ENCODE results near the gene PPP3R1.
A peak's percentile ranks its signal among the peaks of the same experiment; 100 is the strongest.
"Not testable (repeated sequence)": the region's sequence is repeated elsewhere in the genome, so short reads cannot be mapped to it uniquely, and the experiment has no call there.

The PPP3R1 gene

DNA sequence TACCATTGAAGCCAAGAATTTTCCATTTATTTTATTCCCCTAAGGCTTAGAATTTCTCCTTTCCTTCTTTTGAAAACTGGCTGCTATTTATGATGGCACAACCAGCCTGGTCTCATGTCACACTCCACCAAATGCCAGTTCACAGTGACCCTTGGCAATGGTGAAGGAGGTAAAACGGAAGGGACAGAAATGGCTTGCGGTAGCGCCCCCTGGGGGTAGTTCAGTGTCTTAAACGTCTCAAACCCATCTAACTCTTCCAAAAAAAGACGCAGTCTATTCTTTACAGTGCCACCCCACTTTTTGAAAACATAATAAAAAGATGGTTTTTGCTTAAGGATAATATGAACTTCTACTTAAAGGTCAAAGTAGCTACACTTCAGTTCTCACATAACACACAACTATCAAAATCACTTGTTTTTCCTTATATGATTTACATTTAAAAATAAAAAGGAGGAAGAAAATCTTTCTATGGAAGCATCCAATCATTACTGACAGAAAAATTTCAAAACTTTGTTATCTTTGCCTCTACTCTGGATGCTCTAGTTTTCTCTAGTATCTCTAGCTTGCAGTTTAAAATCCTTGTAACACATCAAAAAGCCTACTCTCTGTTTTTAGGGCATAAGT is 66.7 kb downstream of the PPP3R1 start:
- no peak for DNase-seq

DNA sequence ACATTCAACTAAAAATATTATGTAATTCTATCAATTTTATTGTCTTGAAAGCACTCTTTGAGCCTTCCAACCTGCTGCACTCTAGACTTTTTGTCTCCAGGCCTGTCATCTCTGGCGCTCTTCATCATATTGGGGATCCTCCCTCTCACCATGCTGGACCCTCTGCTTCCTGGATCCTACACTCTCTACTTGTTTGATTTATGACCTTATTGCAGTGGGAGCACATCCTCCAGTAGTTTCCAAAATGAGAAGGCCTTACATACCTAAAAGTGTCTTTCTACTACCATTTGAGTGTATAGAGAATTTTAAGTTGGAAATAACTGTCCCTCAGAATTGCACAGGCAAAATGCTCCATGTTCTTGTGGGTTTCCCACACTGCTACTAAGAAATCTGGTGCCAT is 69.4 kb downstream of the PPP3R1 start:
- DNase-seq = no peak

DNA sequence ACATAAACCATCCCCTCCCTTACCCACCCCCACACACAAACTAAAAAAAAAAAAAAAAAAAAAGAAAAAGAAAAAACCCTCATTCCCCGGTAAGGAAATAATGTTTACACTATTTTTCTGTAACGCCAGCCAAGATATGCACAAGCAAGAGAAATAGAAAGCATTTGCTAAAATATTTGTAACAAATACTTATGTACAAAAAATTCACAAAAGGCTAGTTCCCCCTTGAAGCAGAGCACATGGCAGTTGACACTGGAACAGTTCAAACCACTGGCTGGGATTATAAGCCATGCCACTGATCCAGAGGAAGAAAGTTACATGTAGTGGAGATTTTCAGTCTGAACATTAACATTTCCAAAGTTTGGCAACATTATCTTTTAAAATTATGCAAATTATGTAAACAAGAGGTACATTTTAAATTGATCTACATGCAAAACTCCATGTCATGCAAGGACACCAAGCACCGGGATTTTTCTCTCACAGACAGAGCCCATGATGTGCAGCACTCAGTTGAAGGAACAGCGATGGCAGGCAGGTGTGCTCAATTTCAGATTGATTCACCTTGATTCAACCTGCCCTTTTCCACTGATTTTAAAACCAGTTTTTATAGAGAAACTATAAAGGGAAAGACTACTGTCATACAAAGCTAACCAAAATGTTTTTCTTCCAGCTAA is 73.2 kb downstream of the PPP3R1 start:
- DNase-seq = no peak

DNA sequence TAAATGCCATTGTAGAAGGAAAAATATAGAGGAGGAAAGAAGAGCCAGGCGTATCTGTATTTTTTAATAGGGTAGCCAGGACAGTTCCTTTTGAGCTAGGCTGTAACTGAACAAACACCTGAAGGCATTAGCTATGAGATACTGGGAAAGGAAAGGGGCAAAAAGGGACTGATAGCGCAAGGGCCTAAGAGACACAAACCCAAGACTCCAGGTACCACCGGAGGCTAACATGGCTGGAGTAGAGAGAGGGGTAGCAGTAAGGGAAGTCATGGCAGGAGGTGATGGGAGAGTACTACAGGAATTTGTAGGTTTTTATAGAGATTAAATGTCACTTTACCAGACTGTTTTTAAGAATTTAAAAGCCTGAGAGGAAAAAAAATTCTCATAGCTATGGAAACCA is 73.9 kb downstream of the PPP3R1 start:
- no peak for DNase-seq

DNA sequence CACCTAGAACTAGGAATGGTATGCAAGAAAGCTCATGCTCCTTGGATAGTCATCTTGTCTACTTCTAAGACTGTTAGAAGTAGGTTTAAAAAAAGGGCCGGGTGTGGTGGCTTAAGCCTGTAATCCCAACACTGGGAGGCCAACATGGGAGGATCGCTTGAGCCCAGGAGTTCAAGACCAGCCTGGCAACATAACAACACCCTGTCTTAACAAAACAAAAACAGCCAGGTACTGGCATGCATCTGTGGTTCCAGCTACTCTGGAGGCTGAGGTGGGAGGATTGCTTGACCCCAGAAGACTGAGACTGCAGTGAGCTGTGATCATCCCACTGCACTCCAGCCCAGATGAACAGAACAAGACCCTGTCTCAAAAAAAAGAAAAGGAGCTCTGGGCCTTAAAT is 74.8 kb downstream of the PPP3R1 start:
- no peak for DNase-seq

DNA sequence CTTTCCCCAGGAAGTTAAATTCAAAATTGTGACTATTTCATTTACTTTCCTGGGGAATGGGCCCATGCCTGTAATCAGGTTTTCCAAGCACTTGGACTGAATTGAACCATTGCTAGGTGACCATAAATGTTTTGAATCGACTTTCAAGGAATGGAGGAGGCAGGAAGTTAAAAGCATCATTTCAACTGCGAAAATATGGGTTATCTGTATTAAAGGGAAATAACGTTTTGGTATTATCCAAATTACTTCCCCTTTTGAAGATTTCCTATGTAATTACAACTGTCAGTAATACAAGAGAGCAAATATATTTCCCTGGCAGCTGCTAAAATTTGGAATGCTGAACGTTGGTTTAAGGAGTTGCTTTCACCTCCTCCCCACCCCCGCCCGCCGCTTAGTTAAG is 75.7 kb downstream of the PPP3R1 start:
- no peak for DNase-seq

DNA sequence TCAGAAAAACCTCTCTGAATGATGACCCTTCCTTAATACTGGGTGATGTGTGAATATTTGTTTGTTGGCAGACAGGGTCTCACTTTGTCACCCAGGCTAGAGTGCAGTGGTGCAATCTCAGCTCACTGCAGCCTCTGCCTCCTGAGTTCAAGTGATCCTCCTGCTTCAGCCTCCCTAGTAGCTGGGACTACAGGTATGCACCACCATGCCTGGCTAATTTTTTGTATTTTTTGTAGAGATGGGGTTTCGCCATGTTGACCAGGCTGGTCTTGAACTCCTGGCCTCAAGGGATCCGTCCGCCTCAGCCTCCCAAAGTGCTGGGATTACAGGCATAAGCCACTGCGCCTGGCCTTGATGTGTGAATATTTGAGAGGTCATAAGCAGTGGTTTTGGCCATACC is 77.1 kb downstream of the PPP3R1 start:
- DNase-seq = not testable (repeated sequence)

DNA sequence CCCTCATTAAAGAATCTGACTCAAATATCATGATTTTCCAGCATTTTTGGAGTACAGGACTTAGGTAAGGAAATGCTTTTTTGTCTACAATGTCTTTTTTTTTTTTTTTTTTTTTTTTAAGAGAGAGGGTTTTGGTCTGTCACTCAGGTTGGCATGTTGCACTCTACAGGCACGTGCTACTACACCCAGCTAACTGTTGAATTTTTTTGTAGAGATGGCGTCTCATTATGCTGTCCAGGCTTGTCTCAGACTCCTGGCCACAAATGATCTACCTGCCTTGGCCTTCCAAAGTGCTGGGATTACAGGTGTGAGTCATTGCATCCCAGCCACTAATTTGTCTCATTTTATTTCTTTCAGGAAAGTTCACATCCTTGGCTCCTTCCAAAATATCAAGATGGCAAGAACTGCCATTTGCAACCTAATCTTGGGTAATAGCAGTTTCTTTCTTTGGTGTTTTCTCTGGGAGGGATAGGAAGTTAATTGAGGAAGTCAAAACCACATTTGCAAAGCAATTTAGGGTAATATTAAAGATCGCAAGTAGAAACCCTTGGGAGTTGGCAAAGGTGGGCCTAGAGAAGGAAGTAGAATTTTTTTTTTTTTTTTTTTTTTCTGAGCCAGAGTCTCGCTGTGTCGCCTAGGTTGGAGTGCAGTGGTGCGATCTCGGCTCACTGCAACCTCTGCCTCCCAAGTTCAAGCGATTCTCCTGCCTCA is 79.2 kb downstream of the PPP3R1 start:
- no peak for DNase-seq

DNA sequence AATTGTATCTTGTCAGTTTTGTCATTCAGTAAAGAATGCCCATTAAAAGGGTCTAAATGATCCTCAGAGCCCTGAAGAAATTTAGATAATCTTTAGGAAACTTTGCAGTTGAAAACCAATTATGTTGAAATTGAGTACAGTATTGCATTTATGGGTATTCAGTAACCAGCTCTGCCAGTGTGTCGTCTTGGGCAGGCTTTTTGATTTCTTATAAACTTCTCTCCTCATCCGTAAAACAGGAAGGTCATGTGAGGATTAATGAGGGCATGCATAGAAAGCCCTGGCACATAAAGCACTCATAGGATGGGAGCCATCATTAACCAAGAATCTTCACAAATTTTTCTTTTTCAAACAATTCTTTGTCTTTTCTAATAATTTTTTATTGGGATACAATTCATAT is 79.8 kb downstream of the PPP3R1 start:
- DNase-seq = no peak

DNA sequence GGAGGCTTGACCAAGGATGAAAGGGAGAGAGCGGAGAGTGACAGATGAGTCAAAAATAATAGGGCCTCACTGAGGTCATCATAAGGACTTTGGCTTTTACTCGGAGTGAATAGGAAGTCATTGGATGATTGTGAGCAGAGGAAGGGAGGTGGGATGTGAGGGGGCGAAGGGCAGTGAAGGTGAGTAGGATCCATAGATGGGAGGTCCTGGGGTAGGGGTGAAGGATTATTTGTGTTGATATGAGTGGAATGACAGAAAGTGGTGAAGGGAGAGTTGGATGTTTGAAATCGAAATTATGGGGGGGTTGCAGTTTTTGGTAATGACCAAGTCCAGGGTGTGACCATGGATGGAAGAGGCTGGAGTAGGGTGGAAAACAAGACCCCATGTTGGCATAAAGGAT is 80.6 kb downstream of the PPP3R1 start:
- no peak for DNase-seq

DNA sequence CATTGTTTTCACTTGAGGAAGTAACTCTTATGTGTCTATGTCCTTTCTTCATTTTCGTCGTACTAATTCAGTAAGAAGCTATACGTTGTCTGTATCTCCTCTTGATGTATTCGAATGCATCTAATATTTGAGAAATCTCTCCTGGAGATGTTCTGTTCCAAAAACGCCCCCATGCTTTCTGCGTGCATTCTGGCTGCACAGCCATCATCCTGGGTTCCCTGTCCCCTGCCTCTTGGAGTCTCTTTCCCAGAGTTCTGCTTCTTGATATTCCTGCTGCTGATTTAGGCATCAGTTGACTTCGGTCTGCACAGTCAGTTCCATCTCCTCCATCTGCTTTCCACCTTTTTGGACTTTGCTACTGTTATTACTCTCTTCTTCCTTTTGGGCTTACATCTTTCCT is 81.2 kb downstream of the PPP3R1 start:
- no peak for DNase-seq

DNA sequence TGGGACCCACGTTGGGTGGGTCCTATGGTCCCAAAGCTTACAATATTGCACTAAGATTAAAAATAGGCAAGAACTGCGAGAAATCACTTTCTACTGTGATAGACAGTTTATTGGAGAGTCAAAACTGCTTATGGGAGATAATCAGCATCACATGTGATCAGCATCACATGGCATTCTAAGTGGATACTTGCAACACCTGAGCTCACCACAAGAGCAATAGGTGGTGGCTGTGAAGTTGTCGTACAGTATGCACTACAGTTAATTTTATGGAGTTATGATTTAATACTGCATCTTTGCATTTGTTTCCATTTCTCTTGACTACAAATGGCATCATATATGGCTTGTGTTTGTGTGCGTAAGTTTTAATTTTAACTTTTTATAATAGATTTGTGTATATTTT is 83.0 kb downstream of the PPP3R1 start:
- no peak for DNase-seq

DNA sequence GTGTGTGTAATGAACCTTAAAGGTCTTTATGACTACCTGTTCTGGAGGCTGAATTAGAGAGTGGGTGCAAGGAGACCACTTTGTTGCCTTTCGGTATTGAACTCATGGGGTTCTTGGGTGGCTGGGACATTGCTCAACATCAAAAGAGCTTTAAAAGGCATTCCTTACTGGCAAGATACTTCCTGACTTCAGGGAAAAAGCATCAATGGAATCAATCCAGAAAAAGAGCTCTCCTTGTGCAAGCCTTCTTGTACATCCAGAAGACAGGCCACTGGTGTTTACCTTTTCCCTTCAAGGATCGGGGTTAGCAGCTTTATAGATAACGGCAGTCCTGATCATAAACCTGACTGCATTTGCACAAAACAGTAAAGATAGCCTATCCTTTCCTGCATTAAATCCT is 85.1 kb downstream of the PPP3R1 start:
- no peak for DNase-seq

DNA sequence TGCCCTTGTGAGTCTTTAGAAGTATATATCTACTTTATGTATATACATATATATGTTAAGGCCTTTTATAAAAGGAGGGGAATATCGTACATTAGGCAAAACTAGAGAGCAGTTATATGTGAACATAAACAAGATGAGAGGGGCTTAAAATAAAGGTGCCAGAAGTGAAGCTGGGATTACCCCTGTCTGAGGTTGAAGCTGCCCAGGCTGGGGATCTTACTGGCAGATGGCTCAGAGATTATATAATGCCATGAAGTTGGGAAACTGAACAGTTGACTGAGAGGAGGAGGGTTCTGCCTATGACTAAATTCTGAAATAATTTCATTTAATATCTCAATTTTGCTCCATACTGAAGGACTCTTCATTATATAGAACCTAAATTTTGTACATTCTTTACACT is 88.7 kb downstream of the PPP3R1 start:
- DNase-seq = no peak

DNA sequence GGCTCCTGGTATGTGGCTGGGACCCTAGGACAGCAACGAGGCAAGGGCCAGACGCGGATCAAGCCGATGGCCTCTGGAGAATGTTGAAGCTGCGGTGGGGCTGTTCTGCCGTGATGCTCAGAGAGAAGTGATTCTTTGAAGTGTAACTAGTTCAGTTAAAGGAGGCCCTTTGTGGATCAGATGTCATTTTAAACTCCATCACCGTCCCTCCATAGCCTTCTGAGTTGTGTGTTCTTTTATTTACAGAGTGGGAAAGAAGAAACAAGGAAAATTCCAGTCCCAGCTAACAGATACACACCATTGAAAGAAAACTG is 94.2 kb downstream of the PPP3R1 start:
- DNase-seq = no peak

DNA sequence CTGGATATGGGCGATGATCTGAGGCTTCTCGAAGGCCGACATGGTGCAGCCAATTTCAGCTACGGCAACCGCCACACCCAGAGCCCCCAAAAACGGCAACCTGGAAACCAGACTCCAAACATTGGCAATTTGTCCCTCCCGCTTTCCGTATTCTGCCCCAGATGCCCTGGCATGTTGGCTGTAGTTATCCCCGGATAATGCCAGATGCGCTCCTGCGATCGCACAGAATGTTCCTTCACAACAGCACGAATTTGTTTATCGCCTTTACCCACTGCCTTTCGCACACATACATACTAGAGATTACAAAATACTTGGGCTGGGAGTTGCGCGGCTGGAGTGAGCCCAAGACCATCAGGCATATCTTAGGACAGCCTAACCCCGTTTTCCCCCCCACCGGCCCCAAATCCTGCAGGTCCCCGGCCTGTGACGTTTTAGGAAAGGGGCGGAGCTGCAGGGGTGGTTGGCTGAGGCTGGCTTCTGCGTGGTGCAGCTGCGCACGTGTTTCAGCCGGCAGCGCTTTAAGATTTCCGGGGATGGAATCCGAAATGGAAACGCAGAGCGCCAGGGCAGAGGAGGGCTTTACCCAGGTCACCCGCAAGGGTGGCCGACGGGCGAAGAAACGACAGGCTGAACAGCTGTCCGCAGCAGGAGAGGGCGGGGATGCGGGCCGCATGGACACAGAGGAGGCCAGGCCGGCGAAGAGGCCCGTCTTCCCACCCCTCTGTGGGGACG is 94.8 kb downstream of the PPP3R1 start, which contains the start of gene PNO1:
TSS of gene PNO1 (plus strand) at position 487 of the 732 bp plus-strand sequence. CDS start at position 534, 47 bp downstream.
- peak; percentile 99 for DNase-seq

DNA sequence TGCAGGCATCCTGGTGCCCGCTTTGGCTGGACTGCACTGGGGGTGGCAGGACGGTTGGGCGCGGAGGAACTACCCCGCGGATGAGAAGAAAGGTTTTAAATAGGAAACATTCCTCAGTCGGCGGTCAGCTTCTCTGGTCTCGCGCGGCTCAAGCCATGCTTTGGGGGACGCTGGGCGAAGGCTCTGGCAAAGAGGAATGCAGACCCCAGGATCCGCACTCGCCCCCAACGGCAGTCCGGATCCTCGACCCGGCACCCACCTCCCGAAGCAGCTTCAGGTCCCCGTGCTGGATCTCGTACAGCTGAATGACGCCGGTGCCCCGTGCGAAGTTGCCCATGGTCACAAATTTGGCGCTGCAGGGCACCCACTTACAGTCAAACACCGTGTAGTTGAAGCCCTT is 95.3 kb downstream of the PPP3R1 start:
- DNase-seq = no peak

DNA sequence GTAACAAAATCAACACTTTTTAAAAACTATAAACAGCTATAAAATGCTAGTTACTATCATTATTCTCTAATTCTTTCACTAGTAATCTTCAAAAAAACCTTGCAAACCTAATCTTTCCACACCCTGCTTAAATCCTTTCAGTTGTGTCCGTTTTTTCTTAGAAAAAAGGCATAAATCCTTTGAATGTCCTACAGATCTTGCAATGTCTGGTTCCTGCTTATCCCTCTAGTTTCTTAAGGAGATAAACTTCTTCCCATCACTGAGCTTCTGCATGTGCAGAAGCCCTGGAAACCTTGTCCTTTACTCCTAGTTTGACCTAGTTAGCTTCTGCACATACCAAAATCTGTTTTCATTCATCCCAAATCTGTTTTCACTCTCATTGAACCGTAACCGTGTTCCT is 95.9 kb downstream of the PPP3R1 start:
- DNase-seq = no peak

DNA sequence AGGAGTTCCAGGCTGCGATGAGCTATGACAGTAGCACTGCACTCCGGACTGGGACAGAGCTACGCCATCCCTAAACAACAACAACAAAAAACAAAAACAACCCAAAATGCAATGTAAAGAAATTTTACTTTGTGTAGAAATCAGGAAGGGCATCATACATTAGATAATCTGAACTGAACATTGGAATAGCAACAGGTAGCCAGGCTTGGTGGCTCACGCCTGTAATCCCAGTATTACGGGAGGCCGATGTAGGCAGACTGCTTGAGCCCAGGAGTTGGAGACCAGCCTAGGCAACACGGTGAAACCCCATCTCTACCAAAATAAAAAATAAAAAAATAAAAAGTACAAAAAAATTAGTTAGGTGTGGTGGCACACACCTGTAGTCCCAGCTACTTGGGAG is 96.7 kb downstream of the PPP3R1 start:
- DNase-seq = no peak

DNA sequence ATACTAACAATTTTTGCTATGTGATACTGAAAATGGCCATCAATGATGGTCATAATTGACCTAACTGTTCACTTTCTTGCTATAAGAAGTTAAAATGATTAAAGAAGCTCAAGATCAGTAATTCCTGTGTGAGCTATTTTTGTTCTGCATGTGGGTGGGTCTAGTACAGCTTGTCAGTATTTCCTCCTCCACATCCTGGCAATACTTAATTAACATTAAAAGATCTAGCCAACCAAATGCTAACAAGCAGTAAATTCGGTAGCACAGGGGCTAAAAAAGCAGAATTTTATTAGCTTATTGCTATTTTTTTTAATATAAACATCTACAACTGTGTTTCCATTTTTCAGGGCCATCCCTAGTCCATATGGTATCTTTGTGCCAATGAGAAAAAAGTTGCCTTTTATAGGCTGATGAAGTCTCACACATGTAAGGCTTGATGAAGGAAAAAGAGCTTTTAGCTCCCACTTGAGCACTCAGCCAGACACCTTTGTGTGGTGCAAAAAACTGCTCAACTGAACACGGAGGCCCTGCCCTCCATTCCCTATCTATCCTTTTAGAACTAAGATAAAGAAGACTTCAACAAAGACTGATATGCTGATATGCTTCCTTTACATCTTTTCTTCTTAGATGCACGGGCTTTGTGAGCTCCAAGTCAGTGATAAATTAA is 99.5 kb downstream of the PPP3R1 start:
- no peak for DNase-seq

DNA sequence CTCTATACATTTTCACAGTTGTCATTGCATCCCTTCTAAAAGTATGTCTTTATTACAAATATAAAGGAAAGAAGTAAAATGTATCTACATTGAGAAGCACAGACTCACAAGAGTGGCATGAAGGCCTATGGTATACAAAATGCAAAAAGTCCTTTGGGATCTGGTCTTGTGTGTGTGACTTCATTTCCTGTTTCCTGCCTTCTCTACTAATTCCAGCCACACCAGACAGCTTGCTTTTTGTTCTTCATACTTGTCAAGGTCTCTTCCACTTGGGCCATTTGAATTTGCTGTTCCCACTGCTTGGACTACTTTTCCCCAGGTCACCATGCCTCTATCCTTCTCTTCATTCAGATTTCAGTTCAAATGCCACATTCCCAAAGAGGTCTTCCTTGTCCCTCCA is 101.3 kb downstream of the PPP3R1 start:
- DNase-seq = no peak

DNA sequence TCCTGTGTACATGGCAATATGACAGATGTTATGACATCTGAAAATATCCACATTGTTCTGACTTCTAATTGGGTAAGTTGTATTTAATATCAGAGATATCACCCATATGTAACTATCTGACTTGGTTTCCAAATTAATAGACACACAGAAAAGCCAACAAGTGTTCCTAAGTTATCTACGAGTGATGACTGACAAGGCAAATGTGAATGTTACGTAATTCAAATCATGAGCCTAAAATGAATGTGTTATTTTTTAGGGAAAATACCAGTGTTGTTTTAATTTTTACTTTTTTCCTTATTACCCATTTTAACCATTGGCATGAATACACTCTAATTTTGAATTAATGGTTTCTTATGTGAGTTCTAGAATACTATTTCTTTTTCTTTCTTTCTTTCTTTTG is 110.5 kb downstream of the PPP3R1 start:
- DNase-seq = no peak
